T-helper 2 cell treated with Interferon-gamma antibody and Interleukin-4, amounts not matched to agents 100 ng/mL and 5 ng/mL, for 36 hours (primary cell): Measurements from ENCODE around the gene KIF18A. TPM values are rescaled to one million over a fixed set of nuclear protein-coding genes. Genes with fewer than 3 reads are reported as not detected.

Experiments
- intact Hi-C: fragments of 100-400 bp; cut with micrococcal nuclease; formaldehyde crosslinking; loops from one replicate; pipeline ENCODE4 v1.15.1; 2023
- total RNA-seq: library from RNA; stranded (reverse); gene quantifications from 2 replicates; pipeline ENCODE4 v1.2.3, GENCODE V29; 2022

Gene KIF18A
- total RNA-seq, 1 donor from 2014 or later: 27.4 TPM

GRCh38 chr11:28049338-28050216, 58.4 kb downstream of the KIF18A start:
- intact Hi-C loops: no loop called here

DNA sequence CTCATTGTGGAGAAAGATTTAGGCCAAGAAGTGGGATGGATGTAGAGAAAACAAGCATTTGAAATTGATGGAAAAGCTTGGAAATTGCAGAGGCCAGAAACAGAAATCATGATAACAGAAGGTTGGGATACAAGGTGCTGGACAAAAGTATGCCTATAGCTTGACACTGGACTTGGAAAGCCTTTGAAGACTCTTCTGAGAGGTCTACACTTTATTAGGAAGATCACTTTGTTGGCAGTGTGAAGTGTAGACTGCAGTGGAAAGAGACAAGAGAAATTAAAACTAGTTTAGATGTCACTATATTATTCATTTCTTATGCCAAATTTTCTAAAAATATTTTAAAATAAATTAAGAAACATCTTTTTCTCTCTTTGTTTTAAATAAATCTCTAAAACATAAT, 59.1 kb downstream of the KIF18A start:
- intact Hi-C loops: no loop called here

DNA sequence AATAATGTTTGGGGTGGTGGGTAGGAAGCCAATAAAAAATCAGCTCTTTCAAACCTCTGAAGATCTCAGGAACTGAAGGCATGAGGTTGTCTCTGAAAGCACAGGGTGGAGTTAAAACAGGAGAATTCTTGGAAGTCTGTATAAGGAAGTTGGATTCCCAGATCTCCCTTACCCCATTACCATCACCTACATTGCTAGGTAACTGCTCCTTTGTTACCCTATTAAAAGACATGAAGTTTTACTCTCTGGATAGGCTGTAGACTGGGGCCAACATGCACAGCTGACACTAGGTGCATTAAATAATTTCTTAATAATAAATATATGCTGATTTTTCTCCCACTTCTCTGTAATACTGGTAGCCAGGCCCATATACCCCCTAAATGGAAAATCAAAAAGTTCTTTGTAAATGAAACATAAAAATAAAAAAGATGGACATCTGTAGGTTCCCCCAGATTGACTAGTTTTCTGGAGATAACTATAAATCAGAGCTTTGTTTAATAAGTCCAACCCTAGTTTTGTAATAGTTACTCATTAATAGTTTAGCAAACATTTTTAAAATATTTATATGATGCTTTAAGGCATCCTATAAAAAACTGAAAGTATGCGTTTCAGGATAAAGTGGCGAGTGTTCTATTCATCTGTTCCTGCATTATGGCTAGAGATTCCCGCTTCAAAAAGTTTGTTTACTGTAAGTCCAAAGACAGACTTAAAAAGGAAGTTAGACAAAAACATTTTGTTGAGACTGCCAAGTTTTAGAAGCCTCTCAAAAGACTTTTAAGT, 63.8 kb downstream of the KIF18A start:
- intact Hi-C loops: no loop called here

DNA sequence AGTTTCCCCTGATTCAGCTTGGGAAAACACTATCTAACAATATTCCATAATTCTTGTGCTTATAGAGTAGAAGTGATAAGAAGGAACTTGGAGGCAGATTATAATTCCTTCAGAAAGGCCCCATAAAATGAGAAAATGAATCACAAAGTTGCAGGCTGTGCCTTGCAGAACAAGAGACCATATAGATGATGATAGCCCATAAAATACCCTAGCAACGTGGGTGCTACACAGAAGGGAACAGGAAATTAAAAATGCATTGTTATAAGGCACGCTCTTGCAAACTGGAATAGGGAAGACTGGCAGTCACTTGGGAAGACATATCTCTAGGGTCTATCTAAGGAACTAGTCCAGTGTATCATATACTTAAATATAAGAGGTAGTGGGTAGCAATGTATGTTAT, 67.6 kb downstream of the KIF18A start:
- intact Hi-C loops: no loop called here

- intact Hi-C loops: no loop called here
Observed at GRCh38 chr11:28038775-28039174, 69.2 kb downstream of the KIF18A start.

DNA sequence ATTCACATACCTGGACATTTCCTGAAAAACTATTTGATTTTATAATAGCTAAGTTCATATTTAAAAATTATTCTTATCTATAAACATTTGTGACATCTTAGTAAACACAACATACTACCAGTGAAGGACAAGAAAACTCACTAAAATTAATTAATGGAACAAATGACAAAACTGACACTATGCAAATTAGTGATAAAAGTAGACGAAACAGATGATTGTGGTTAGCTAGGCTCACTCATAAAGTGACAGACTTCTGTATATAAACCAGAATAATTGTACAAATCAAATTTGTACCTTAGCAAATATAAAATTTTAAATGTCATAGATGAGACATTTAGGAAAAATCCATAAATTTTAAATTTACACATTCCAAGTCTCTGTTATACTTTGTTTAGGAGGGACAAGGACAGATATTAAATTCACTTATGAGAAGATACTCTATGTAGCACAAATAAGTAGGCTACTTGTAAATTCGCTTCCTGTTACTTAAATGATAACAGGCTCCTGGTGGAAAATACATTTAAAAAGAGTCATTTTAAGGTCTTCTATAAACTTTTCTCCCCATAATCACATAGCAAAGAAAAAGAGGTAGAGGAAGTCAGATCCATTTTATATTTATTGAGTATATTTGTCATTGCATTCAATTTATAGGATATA, 81.2 kb downstream of the KIF18A start:
- intact Hi-C loops: no loop called here

GRCh38 chr11:28017816-28018215, 90.1 kb downstream of the KIF18A start:
- intact Hi-C loops: no loop called here

DNA sequence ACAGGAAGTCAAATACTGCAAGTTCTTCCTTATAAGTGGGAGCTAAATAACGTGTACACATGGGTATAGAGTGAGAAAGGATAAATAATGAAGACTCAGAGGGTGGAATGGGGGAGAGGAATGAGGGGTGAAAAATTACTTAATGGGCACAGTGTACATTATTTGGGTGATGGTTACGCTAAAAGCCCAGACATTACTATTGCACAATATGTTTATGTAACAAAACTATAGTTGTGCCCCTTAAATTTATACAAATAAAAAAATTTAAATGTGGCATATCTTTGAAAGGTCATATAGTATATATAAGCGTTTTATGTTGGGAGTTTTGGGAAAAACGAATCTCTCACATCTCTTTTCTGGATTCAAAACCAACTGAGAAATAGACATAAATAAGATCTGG, 96.1 kb downstream of the KIF18A start:
- intact Hi-C loops: no loop called here

DNA sequence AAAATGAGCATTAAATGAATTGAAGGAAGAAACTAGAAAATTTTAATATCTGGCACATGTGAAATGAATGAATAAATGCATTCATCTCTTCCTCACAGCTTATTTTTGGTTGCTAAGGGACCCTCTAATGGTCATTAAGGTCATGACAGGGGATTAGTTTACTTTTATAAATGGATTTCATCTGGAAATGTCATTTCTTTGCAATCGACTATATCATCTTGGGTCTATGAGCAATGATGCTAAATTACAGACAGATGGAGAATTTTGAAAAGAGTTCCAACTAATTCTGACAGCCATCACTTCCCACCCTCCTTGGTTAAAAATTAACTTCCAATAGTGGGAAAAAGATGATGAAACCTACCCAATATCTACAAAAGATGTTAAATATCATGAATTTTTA, 98.0 kb downstream of the KIF18A start:
- intact Hi-C loops: no loop called here

- intact Hi-C loops: no loop called here
Observed at GRCh38 chr11:28009388-28009787, 98.6 kb downstream of the KIF18A start.

GRCh38 chr11:28003615-28004014, 104.3 kb downstream of the KIF18A start:
- intact Hi-C loops: no loop called here

- intact Hi-C loops: no loop called here
Observed at GRCh38 chr11:27998552-27998951, 109.4 kb downstream of the KIF18A start.

- intact Hi-C loops: no loop called here
Observed at GRCh38 chr11:27997344-27997743, 110.6 kb downstream of the KIF18A start.

- intact Hi-C loops: no loop called here
Observed at GRCh38 chr11:27996066-27996465, 111.9 kb downstream of the KIF18A start.

GRCh38 chr11:27995083-27995482, 112.9 kb downstream of the KIF18A start:
- intact Hi-C loops: no loop called here

- intact Hi-C loops: no loop called here
Observed at GRCh38 chr11:27991736-27992135, 116.2 kb downstream of the KIF18A start.

DNA sequence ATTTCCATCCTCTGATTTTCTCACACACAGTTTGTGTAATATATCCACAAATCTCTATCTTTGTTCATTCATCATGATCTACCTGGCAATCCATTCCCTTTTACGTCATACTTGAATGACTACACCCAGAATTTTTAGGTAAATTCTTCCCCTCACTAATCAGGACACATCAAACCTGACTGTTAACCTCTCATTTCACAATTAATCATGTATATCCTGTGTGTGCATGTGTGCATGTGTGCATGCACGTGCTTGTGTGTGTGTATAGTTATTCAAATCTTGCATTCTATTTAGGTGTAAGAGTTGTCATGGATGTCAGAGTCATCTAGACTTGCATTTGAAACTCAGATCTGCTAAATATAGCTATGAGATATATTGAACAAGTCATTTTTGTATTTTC, 130.4 kb downstream of the KIF18A start:
- intact Hi-C loops: no loop called here

DNA sequence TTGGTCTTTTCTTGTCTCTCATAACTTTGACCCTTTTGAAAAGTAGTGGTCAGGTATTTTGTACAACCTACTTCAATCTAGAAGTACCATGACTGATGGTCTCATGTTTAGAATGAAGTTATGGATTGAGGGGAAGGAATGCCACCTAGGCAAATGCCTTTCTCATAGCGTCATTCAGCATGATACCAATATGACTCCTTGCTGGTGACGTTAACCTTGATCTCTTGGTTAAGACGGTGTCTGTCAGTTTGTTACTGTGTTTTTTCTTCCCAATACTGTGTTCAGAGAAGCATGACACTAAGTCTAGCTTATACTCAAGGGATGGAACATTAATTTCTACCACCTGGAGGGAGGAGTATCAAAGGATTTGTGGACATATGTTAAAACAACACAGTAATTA, 130.9 kb downstream of the KIF18A start:
- intact Hi-C loops: no loop called here

DNA sequence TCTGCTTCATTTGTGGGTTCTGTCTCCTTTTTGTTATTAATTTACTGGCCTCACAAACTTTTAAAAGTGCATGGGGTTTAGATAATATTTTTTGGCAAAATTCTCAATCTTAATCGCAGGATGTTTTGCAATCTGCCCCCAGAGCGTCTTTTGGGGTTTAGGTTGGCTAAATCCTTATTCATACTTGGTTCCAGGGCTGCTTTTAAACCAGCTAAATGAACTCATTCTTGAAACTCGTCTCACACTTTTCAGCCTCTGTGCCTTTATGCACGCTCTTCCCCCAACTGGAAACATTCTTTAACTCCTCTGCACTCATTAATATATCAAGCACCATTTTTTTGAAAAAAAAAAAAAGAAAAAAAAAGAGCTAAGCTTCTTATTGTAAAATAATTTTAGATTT, 131.7 kb downstream of the KIF18A start:
- intact Hi-C loops: no loop called here

GRCh38 chr11:27973851-27974536, 134.0 kb downstream of the KIF18A start:
- intact Hi-C loops: no loop called here

- intact Hi-C loops: no loop called here
Observed at GRCh38 chr11:27972522-27973170, 135.3 kb downstream of the KIF18A start.
